ENCODE results near the gene KCNK1. TPM values are rescaled to one million over a fixed set of nuclear protein-coding genes. Genes with fewer than 3 reads are reported as not detected.
"Not testable (repeated sequence)": the region's sequence is repeated elsewhere in the genome, so short reads cannot be mapped to it uniquely, and the experiment has no call there.

KCNK1 gene
- total RNA-seq, 1 donor from 2014 or later, result 25.2 TPM

DNA sequence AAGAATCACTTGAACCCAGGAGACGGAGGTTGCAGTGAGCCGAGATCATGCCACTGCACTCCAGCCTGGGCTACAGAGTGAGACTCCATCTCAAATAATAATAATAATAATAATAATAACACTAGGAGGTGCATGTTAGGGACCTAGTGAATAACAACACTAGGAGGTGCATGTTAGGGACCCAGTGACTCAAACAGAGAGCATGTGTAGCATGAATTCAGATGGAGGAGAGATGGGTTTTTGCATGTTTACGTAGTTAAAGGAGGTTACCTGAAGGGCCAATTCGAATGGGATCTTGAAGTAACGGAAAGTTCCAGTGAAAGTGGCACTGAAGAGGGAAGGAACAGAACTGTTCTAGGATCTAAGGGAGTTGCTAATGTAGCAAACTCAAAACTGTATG, 7.1 kb upstream of the KCNK1 start:
- Histone ChIP-seq H3K9me3 (replicated peaks) (peaks cover 11% of the 10 kb centered on the region), H3K4me1 (no peaks in the 10 kb centered on the region), H3K27me3 (ENCODE audit: low read depth) (peaks cover 19% of the 10 kb centered on the region), H3K36me3 (no peaks in the 10 kb centered on the region), H3K27ac (replicated peaks) (no peak overlapping the region), H3K4me3 (no peak overlapping the region)
- DNase-seq, result no peak
- TF ChIP-seq, protein P1, sequence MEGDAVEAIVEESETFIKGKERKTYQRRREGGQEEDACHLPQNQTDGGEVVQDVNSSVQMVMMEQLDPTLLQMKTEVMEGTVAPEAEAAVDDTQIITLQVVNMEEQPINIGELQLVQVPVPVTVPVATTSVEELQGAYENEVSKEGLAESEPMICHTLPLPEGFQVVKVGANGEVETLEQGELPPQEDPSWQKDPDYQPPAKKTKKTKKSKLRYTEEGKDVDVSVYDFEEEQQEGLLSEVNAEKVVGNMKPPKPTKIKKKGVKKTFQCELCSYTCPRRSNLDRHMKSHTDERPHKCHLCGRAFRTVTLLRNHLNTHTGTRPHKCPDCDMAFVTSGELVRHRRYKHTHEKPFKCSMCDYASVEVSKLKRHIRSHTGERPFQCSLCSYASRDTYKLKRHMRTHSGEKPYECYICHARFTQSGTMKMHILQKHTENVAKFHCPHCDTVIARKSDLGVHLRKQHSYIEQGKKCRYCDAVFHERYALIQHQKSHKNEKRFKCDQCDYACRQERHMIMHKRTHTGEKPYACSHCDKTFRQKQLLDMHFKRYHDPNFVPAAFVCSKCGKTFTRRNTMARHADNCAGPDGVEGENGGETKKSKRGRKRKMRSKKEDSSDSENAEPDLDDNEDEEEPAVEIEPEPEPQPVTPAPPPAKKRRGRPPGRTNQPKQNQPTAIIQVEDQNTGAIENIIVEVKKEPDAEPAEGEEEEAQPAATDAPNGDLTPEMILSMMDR (IDR thresholded peaks at IDR 0.05; ENCODE audit: borderline replicate concordance), result no peak
- intact Hi-C loops (cut with micrococcal nuclease), result no loop called here

GRCh38 chr1:233607252-233608119, 6.4 kb upstream of the KCNK1 start:
- H3K27me3 ChIP-seq (ENCODE audit: low read depth), result peaks cover 25% of the 10 kb centered on the region
- H3K36me3 ChIP-seq, result no peaks in the 10 kb centered on the region
- DNase-seq, result no peak
- intact Hi-C loops (cut with micrococcal nuclease), result no loop called here
- peaks cover 11% of the 10 kb centered on the region for H3K9me3 ChIP-seq (replicated peaks)
- H3K4me3 ChIP-seq, result no peak overlapping the region
- no peak overlapping the region for H3K27ac ChIP-seq (replicated peaks)
- TF ChIP-seq, protein P1 (IDR thresholded peaks at IDR 0.05; ENCODE audit: borderline replicate concordance), result no peak
- H3K4me1 ChIP-seq, result no peaks in the 10 kb centered on the region

DNA sequence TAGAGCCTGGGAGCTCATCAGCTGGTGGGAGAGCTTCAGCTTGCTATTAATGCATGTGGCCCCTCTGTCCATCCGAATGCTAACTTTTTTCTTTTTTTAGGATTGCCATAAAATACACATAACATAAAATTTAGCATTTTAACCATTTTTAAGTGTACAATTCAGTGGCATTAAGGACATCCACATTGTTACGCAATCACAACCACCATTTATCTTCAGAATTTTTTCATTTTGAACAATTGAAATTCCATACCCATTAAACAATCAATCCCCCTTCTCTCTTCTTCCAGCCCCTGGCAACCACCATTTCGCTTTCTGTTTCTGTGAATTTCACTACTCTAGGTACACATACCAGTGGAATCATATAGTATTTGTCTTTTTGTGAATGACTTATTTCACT, 4.9 kb upstream of the KCNK1 start:
- no peaks in the 10 kb centered on the region for H3K36me3 ChIP-seq
- H3K4me3 ChIP-seq, result no peak overlapping the region
- DNase-seq, result no peak
- peaks cover 36% of the 10 kb centered on the region for H3K27me3 ChIP-seq (ENCODE audit: low read depth)
- peaks cover under 1% of the 10 kb centered on the region for H3K4me1 ChIP-seq
- H3K27ac ChIP-seq (replicated peaks), result no peak overlapping the region
- TF ChIP-seq, protein P1 (IDR thresholded peaks at IDR 0.05; ENCODE audit: borderline replicate concordance), result no peak
- H3K9me3 ChIP-seq (replicated peaks), result peaks cover 8% of the 10 kb centered on the region
- intact Hi-C loops (cut with micrococcal nuclease), result no loop called here

DNA sequence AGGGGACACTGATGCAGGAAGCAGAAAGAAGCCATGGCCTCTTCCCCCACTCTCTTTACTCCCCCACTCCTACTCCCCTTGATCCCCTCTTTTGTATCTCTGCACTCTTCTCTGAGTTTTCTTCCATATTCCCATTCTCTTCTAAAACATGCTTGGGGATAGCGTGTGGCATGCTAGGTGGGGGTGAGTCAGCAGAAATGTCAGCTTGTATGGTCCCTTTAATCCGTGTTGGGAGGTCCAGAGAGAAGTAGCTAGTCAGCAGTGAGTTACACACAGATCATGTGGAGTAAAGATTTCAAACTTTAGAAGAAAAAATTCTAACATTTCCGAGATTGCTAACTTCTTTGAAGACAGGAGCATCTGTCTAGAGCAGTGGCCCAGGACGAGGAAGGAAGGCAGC, 4.0 kb upstream of the KCNK1 start:
- TF ChIP-seq, protein P1 (IDR thresholded peaks at IDR 0.05; ENCODE audit: borderline replicate concordance), result no peak
- DNase-seq, result no peak
- Histone ChIP-seq H3K27me3 (ENCODE audit: low read depth) (peaks cover 45% of the 10 kb centered on the region), H3K4me3 (no peak overlapping the region), H3K36me3 (no peaks in the 10 kb centered on the region), H3K27ac (replicated peaks) (no peak overlapping the region), H3K9me3 (replicated peaks) (no peaks in the 10 kb centered on the region), H3K4me1 (peaks cover 10% of the 10 kb centered on the region)
- intact Hi-C loops (cut with micrococcal nuclease), result no loop called here

DNA sequence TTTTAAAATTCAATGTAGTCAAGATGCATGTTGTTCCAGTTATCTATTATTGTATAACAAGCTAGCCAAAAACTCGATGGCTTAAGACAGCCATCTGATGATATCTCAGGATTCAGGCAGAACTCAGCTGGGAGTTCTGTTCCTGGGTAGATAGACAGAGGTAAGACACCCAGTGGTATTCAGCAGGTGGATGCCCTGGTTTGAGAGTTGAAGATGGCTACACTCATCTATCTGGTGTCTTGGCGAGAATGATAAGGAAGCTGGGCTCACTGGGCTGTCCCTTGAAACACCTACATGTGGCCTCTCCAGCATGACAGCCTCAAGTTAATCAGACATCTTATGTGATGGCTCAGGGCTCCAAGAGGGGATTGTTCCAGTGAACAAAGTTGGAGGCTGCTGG, 3.3 kb upstream of the KCNK1 start:
- no peak overlapping the region for H3K27ac ChIP-seq (replicated peaks)
- no peak overlapping the region for H3K4me3 ChIP-seq
- no peak for DNase-seq
- peaks cover 17% of the 10 kb centered on the region for H3K4me1 ChIP-seq
- intact Hi-C loops (cut with micrococcal nuclease), result no loop called here
- no peaks in the 10 kb centered on the region for H3K36me3 ChIP-seq
- H3K27me3 ChIP-seq (ENCODE audit: low read depth), result peaks cover 52% of the 10 kb centered on the region
- H3K9me3 ChIP-seq (replicated peaks), result no peaks in the 10 kb centered on the region
- TF ChIP-seq, protein P1 (IDR thresholded peaks at IDR 0.05; ENCODE audit: borderline replicate concordance), result no peak

GRCh38 chr1:233611363-233611762, 2.5 kb upstream of the KCNK1 start:
- Histone ChIP-seq H3K4me1 (peaks cover 17% of the 10 kb centered on the region), H3K27me3 (ENCODE audit: low read depth) (peaks cover 52% of the 10 kb centered on the region)
- DNase-seq; H3K4me3 ChIP-seq; H3K27ac ChIP-seq (replicated peaks); intact Hi-C loops (cut with micrococcal nuclease); H3K36me3 ChIP-seq; H3K9me3 ChIP-seq (replicated peaks): not testable (repeated sequence)
